Neural progenitor cell (in vitro differentiated cells): ENCODE data around the gene LMAN2. TPM values are rescaled to one million over a fixed set of nuclear protein-coding genes. Genes with fewer than 3 reads are reported as not detected.
A peak's percentile ranks its signal among the peaks of the same experiment; 100 is the strongest.

Source experiments
- DNase-seq: peaks from one replicate; pipeline ENCODE4 v3.0.0-alpha.2; 2016; ENCODE audit warnings: low spot score
- H2AFZ ChIP-seq: fragments of 200-600 bp; sonication (generic); replicated peaks from 2 replicates; pipeline ENCODE4 v1.6.1; 2016; ENCODE audit warnings: antibody characterized with exemption
- H3F3A ChIP-seq: fragments of 200-600 bp; sonication (generic); 2 replicates; pipeline ENCODE4 v1.6.1; 2016; ENCODE audit warnings: antibody characterized with exemption, low read depth
- H3K27ac ChIP-seq: fragments of 200-600 bp; sonication (generic); 2 replicates; pipeline ENCODE4 v1.5.1; 2016; ENCODE audit warnings: mild to moderate bottlenecking
- H3K27me3 ChIP-seq: fragments of 200-600 bp; sonication (generic); 2 replicates; pipeline ENCODE4 v1.6.1; 2016; ENCODE audit warnings: mild to moderate bottlenecking, moderate library complexity
- H3K36me3 ChIP-seq: fragments of 200-600 bp; sonication (generic); 2 replicates; pipeline ENCODE4 v1.5.1; 2016
- H3K4me1 ChIP-seq: fragments of 200-600 bp; sonication (generic); 2 replicates; pipeline ENCODE4 v1.6.1; 2016; ENCODE audit warnings: mixed run types
- H3K4me2 ChIP-seq: fragments of 200-600 bp; sonication (generic); 2 replicates; pipeline ENCODE4 v1.6.1; 2016
- H3K4me3 ChIP-seq: fragments of 200-600 bp; sonication (generic); 2 replicates; pipeline ENCODE4 v1.5.1; 2016
- H3K79me2 ChIP-seq: fragments of 200-600 bp; sonication (generic); 2 replicates; pipeline ENCODE4 v1.6.1; 2016; ENCODE audit warnings: low read depth
- H3K9ac ChIP-seq: fragments of 200-600 bp; sonication (generic); 2 replicates; pipeline ENCODE4 v1.6.1; 2016
- H3K9me3 ChIP-seq: fragments of 200-600 bp; sonication (generic); 2 replicates; pipeline ENCODE4 v1.5.1; 2016; ENCODE audit warnings: low read depth
- H4K20me1 ChIP-seq: fragments of 200-600 bp; sonication (generic); 2 replicates; pipeline ENCODE4 v1.6.1; 2016; ENCODE audit warnings: low read depth
- H3K27ac Mint-ChIP-seq: 3 replicates; pipeline ENCODE4 v1.8.0; 2021; ENCODE audit warnings: mixed read lengths
- H3K27me3 Mint-ChIP-seq: 2 replicates; pipeline ENCODE4 v1.8.0; 2022; ENCODE audit warnings: low read depth, mild to moderate bottlenecking, inconsistent platforms, moderate library complexity, mixed read lengths; ENCODE audit not compliant: insufficient read depth
- H3K36me3 Mint-ChIP-seq: 3 replicates; pipeline ENCODE4 v1.8.0; 2021; ENCODE audit warnings: mixed read lengths
- H3K4me1 Mint-ChIP-seq: 3 replicates; pipeline ENCODE4 v1.8.0; 2021; ENCODE audit warnings: mixed read lengths
- H3K4me3 Mint-ChIP-seq: 3 replicates; pipeline ENCODE4 v1.8.0; 2021; ENCODE audit warnings: mild to moderate bottlenecking, moderate library complexity, mixed read lengths
- H3K9me3 Mint-ChIP-seq: 3 replicates; pipeline ENCODE4 v1.8.0; 2020; ENCODE audit warnings: mixed read lengths
- CTCF ChIP-seq: fragments of 200-600 bp; sonication (generic); IDR thresholded peaks from 2 replicates; pipeline ENCODE4 v1.5.1; 2017; ENCODE audit warnings: antibody characterized with exemption, mild to moderate bottlenecking
- EZH2 ChIP-seq: fragments of 200-600 bp; sonication (generic); IDR thresholded peaks from 2 replicates; pipeline ENCODE4 v1.6.1; 2017; ENCODE audit warnings: antibody characterized with exemption, mild to moderate bottlenecking, moderate library complexity
- EZH2phosphoT487 ChIP-seq: fragments of 200-600 bp; sonication (generic); IDR thresholded peaks from 2 replicates; pipeline ENCODE4 v1.6.1; 2017; ENCODE audit warnings: antibody characterized with exemption
- total RNA-seq: library from RNA; depleted of rRNA; stranded (reverse); fragments of >200 nt; gene quantifications from 2 replicates; pipeline ENCODE4 v1.2.3, GENCODE V29; 2015; ENCODE audit warnings: low replicate concordance

Gene LMAN2
- total RNA-seq, 1 donor from 2014 or later: 96.5 TPM

- peaks cover 12% of the 10 kb centered on the region for H3K4me1 ChIP-seq
These were observed 41.1 kb downstream of the LMAN2 start for GRCh38 chr5:177310332-177310731.

GRCh38 chr5:177309351-177310191, 41.9 kb downstream of the LMAN2 start:
- H3K27me3 Mint-ChIP-seq: peaks cover 6% of the 10 kb centered on the region
- Histone ChIP-seq H3K27me3 (peaks cover 3% of the 10 kb centered on the region), H4K20me1 (peaks cover 36% of the 10 kb centered on the region), H3K79me2 (peaks cover 12% of the 10 kb centered on the region), H3K4me2 (peak overlapping the region; percentile 90), H3F3A (peaks cover 36% of the 10 kb centered on the region), H3K9me3 (no peaks in the 10 kb centered on the region), H3K9ac (no peak overlapping the region), H3K4me3 (no peak overlapping the region), H2AFZ (no peak overlapping the region), H3K27ac (no peak overlapping the region), H3K4me1 (peaks cover 12% of the 10 kb centered on the region), H3K36me3 (no peaks in the 10 kb centered on the region)
- H3K4me1 Mint-ChIP-seq: peaks cover 37% of the 10 kb centered on the region
- H3K36me3 Mint-ChIP-seq: peaks cover 20% of the 10 kb centered on the region
- no peak overlapping the region for H3K27ac Mint-ChIP-seq
- H3K9me3 Mint-ChIP-seq: no peaks in the 10 kb centered on the region
- DNase-seq: peak; percentile 81
- peak overlapping the region; percentile 92 for H3K4me3 Mint-ChIP-seq
- TF ChIP-seq CTCF: peak; percentile 88
- TF ChIP-seq EZH2: no peak
- no peak for TF ChIP-seq EZH2phosphoT487

More at GRCh38 chr5:177310332-177310731, 41.1 kb downstream of the LMAN2 start:
- Histone ChIP-seq H3K27me3 (peaks cover 3% of the 10 kb centered on the region), H3K4me3 (peak overlapping the region; percentile 85), H3K27ac (no peak overlapping the region), H3K36me3 (no peaks in the 10 kb centered on the region), H3K9me3 (no peaks in the 10 kb centered on the region), H3F3A (peaks cover 36% of the 10 kb centered on the region), H4K20me1 (peaks cover 30% of the 10 kb centered on the region), H2AFZ (no peak overlapping the region), H3K9ac (no peak overlapping the region), H3K4me2 (peak overlapping the region; percentile 90), H3K79me2 (peaks cover 5% of the 10 kb centered on the region)
- Mint-ChIP-seq H3K4me1 (peaks cover 33% of the 10 kb centered on the region), H3K36me3 (peaks cover 17% of the 10 kb centered on the region), H3K27me3 (peaks cover 6% of the 10 kb centered on the region), H3K9me3 (no peaks in the 10 kb centered on the region), H3K4me3 (peak overlapping the region; percentile 92), H3K27ac (no peak overlapping the region)
- DNase-seq: no peak
- no peak for TF ChIP-seq EZH2phosphoT487
- TF ChIP-seq EZH2: no peak
- no peak for TF ChIP-seq CTCF

GRCh38 chr5:177308740-177309139, 42.7 kb downstream of the LMAN2 start:
- Histone ChIP-seq H3K27ac (no peak overlapping the region), H3K9ac (no peak overlapping the region), H3F3A (peaks cover 36% of the 10 kb centered on the region), H3K27me3 (peaks cover 3% of the 10 kb centered on the region), H4K20me1 (peaks cover 40% of the 10 kb centered on the region), H3K4me1 (peaks cover 12% of the 10 kb centered on the region), H3K79me2 (peaks cover 21% of the 10 kb centered on the region), H3K9me3 (no peaks in the 10 kb centered on the region), H3K36me3 (no peaks in the 10 kb centered on the region), H3K4me2 (no peak overlapping the region), H3K4me3 (no peak overlapping the region), H2AFZ (no peak overlapping the region)
- peak overlapping the region; percentile 92 for H3K4me3 Mint-ChIP-seq
- no peaks in the 10 kb centered on the region for H3K9me3 Mint-ChIP-seq
- no peak overlapping the region for H3K27ac Mint-ChIP-seq
- H3K27me3 Mint-ChIP-seq: peaks cover 6% of the 10 kb centered on the region
- peaks cover 20% of the 10 kb centered on the region for H3K36me3 Mint-ChIP-seq
- DNase-seq: no peak
- H3K4me1 Mint-ChIP-seq: peaks cover 38% of the 10 kb centered on the region
- TF ChIP-seq EZH2phosphoT487 (no peak), EZH2 (no peak), CTCF (no peak)
